CD8-positive, alpha-beta memory T cell (primary cell): ENCODE results near the gene UBASH3A. TPM values are rescaled to one million over a fixed set of nuclear protein-coding genes. Genes with fewer than 3 reads are reported as not detected.
"Not testable (repeated sequence)": the region's sequence is repeated elsewhere in the genome, so short reads cannot be mapped to it uniquely, and the experiment has no call there.

Experiments used
- CTCF ChIA-PET: fragments of 350-600 bp; sonication (Branson Sonifier 250); formaldehyde crosslinking; loops from one replicate; lab custom pipeline; 2021; ENCODE audit warnings: antibody characterized with exemption; lab: Charles Lee
- POLR2A ChIA-PET: fragments of 350-600 bp; sonication (Branson Sonifier 250); formaldehyde crosslinking; loops from one replicate; lab custom pipeline; 2021; ENCODE audit warnings: antibody characterized with exemption; lab: Charles Lee
- DNase-seq, 5 donors: peaks; one replicate each; pipeline versions ENCODE4 v3.0.0 to v3.0.0-alpha.2; 2020 to 2022; ENCODE audit warnings: mixed read lengths in 1 of 5
- H3K27ac ChIP-seq: one replicate; pipeline ENCODE4 v1.7.0; 2013; ENCODE audit warnings: low read depth, mild to moderate bottlenecking, low read length, moderate library complexity
- H3K27me3 ChIP-seq: 2 replicates; pipeline ENCODE4 v1.7.0; 2013; ENCODE audit warnings: low read length, mild to moderate bottlenecking; ENCODE audit not compliant: insufficient read depth, poor library complexity, severe bottlenecking
- H3K36me3 ChIP-seq: 2 replicates; pipeline ENCODE4 v1.7.0; 2013; ENCODE audit warnings: mild to moderate bottlenecking, low read length, moderate library complexity; ENCODE audit not compliant: insufficient read depth
- H3K4me1 ChIP-seq: 2 replicates; pipeline ENCODE4 v1.7.0; 2013; ENCODE audit warnings: mild to moderate bottlenecking, low read length, moderate library complexity; ENCODE audit not compliant: insufficient read depth
- H3K4me3 ChIP-seq: 2 replicates; pipeline ENCODE4 v1.7.0; 2013; ENCODE audit warnings: mild to moderate bottlenecking, low read length
- H3K9me3 ChIP-seq: 2 replicates; pipeline ENCODE4 v1.7.0; 2013; ENCODE audit warnings: mild to moderate bottlenecking, low read length
- H3K27ac Mint-ChIP-seq, 8 donors: one replicate each; pipeline ENCODE4 v1.8.0; 2020 to 2021; ENCODE audit warnings: mixed read lengths in 8 of 8, mild to moderate bottlenecking in 6 of 8, inconsistent platforms in 3 of 8, moderate library complexity in 3 of 8
- H3K27me3 Mint-ChIP-seq, 2 donors: one replicate each; pipeline ENCODE4 v1.8.0; 2020 to 2021; ENCODE audit warnings: mixed read lengths in 2 of 2, mild to moderate bottlenecking in 1 of 2, moderate library complexity in 1 of 2
- H3K36me3 Mint-ChIP-seq, 3 donors: one replicate each; pipeline ENCODE4 v1.8.0; 2020 to 2021; ENCODE audit warnings: mixed read lengths in 3 of 3, inconsistent platforms in 1 of 3, mild to moderate bottlenecking in 1 of 3
- H3K4me1 Mint-ChIP-seq, 3 donors: one replicate each; pipeline ENCODE4 v1.8.0; 2020 to 2021; ENCODE audit warnings: mixed read lengths in 3 of 3, inconsistent platforms in 1 of 3, mild to moderate bottlenecking in 1 of 3
- H3K4me3 Mint-ChIP-seq, 7 donors: one replicate each; pipeline ENCODE4 v1.8.0; 2020 to 2021; ENCODE audit warnings: mixed read lengths in 7 of 7, mild to moderate bottlenecking in 6 of 7, moderate library complexity in 4 of 7, inconsistent platforms in 2 of 7
- H3K9me3 Mint-ChIP-seq, 5 donors: one replicate each; pipeline ENCODE4 v1.8.0; 2020 to 2022; ENCODE audit warnings: mixed read lengths in 5 of 5, mild to moderate bottlenecking in 3 of 5, moderate library complexity in 2 of 5, inconsistent platforms in 1 of 5
- polyA plus RNA-seq: library from polyadenylated mRNA; unstranded; fragments of 300-500 nt; fragmentation: Illumina TruSeq; gene quantifications from one replicate; pipeline ENCODE4 v1.2.3, GENCODE V29; 2021
- total RNA-seq, 2 experiments: library from RNA; stranded (reverse); gene quantifications; one replicate each; pipeline ENCODE4 v1.2.3, GENCODE V29; 2021

Gene UBASH3A
- total and polyA plus RNA-seq, 3 experiments from 2014 or later = 36.4 to 55.1 (median 38.7) TPM

DNA sequence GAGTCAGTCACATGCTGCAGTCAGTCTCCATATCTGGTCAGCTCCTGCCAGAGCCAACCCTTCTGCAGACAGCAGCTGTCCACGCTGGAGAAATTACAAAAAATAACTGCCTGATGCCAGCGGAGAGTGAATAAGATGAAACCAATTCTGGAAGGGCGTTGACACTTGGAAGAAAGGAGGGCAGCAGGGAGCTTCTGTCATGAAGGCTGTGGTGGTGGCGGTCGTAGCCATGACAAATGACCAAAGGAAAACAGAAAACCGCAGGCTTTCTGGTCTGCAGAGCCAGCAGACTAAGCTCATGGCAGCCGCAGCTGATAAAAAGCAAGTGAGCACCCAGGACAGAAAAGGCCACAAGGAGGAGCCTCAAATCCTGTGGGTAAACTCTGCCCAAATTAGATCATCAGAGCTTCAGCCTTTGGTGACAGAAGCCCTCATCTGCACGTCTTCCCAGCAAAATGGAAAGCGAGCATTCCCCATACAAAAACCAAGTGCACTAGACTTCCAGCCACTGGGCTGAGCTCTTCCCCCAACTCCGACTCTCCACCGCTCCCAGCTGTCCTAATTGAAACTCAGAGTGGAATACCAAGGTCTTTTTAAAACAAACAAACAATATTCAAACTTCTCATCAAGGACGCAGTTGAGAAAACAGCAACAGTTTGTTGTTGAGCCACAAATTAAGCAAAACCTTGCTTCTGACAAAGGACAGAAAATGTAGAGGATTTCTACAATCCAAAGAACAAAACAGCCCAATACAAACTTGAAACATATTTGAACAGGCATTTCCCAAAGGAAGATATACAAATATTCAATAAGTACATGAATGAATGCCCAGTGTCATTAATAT, 63.7 kb downstream of the UBASH3A start:
- POLR2A ChIA-PET = no interaction called here
- H3K4me3 Mint-ChIP-seq = no peak overlapping the region
- H3K27me3 ChIP-seq = no peaks in the 10 kb centered on the region
- H3K4me3 ChIP-seq = no peak overlapping the region
- H3K27ac ChIP-seq = no peak overlapping the region
- CTCF ChIA-PET = interaction anchor here (0.8 to 1.5 kb wide), 4 partner anchors 45 to 129 kb away, joined by 3 to 4 read pairs (median 3); partner anchors contain the start of gene SLC37A1
- H3K36me3 ChIP-seq = no peaks in the 10 kb centered on the region
- peaks cover 27 to 43% (median 36%) of the 10 kb centered on the region in 3 donors for H3K4me1 Mint-ChIP-seq
- H3K4me1 ChIP-seq = peaks cover 34% of the 10 kb centered on the region
- H3K9me3 Mint-ChIP-seq = no peaks in the 10 kb centered on the region
- DNase-seq = no peak
- H3K27me3 Mint-ChIP-seq = peaks cover 0 to 3% of the 10 kb centered on the region in 2 donors
- H3K27ac Mint-ChIP-seq = peak overlapping the region in 5 of 8 donors; percentile 11 to 67 (median 48)
- H3K36me3 Mint-ChIP-seq = no peaks in the 10 kb centered on the region
- no peaks in the 10 kb centered on the region for H3K9me3 ChIP-seq

DNA sequence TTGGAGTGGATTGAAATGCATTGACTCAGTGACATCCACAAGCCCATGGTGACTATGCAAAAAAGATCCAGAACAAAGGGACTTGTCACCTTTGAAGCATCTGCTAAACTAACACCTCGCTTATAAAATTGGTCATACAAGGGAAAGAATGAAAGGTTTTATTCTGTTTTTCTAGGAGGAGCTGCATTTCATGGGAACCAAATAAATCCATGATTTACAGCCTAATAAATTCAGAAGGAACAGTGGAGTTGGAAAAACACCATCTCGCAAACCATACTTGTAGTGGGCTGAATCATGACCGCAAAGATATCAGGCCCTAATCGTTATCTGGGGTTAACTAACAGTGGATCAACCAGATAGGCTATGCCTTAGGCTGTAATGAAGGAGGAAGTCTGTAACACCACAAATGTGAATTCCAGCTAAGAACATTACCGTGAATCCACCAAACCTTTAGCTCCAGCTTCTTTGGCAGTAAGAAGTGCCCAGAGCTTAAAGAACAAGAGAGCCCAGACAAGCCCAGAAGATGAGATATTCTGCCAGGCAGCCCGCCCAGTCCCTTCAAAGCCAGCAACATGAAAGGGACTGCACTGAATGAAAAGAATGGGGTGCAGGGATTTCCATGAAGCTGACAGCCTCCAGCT, 64.9 kb downstream of the UBASH3A start:
- Histone ChIP-seq H3K27ac (no peak overlapping the region), H3K36me3 (no peaks in the 10 kb centered on the region), H3K9me3 (no peaks in the 10 kb centered on the region), H3K27me3 (no peaks in the 10 kb centered on the region), H3K4me3 (no peak overlapping the region), H3K4me1 (peaks cover 23% of the 10 kb centered on the region)
- H3K27ac Mint-ChIP-seq = no peak overlapping the region
- H3K27me3 Mint-ChIP-seq = peaks cover 0 to 3% of the 10 kb centered on the region in 2 donors
- peaks cover 18 to 32% (median 30%) of the 10 kb centered on the region in 3 donors for H3K4me1 Mint-ChIP-seq
- CTCF ChIA-PET = no interaction called here
- POLR2A ChIA-PET = no interaction called here
- no peaks in the 10 kb centered on the region for H3K36me3 Mint-ChIP-seq
- no peaks in the 10 kb centered on the region for H3K9me3 Mint-ChIP-seq
- H3K4me3 Mint-ChIP-seq = no peak overlapping the region
- DNase-seq = no peak

DNA sequence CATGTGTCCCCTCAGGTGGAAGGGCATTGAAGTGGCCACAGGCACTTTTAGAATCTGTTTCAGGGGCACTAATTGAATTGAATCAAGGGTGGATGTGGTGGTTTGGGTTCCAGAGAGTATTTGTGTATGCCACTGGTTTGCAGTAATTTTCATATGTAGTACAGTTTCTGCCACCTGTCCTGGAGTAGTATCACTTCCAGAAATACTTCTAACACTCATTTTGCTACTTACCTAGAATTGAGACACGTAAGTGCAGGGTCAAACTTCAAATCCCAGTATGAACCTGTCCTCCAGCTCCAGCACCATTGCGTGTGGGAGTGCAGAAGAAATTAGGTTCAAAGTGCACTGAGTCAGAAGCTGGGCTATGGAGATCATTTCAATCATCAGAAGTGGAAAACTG, 65.6 kb downstream of the UBASH3A start:
- POLR2A ChIA-PET = no interaction called here
- peaks cover 16% of the 10 kb centered on the region for H3K4me1 ChIP-seq
- CTCF ChIA-PET = no interaction called here
- H3K36me3 Mint-ChIP-seq = no peaks in the 10 kb centered on the region
- no peak overlapping the region for H3K4me3 ChIP-seq
- H3K9me3 ChIP-seq = no peaks in the 10 kb centered on the region
- H3K27ac Mint-ChIP-seq = peak overlapping the region in 1 of 8 donors; percentile 56
- H3K4me3 Mint-ChIP-seq = no peak overlapping the region
- no peaks in the 10 kb centered on the region for H3K27me3 ChIP-seq
- H3K36me3 ChIP-seq = no peaks in the 10 kb centered on the region
- peaks cover under 1 to 1% of the 10 kb centered on the region in 2 donors for H3K27me3 Mint-ChIP-seq
- peaks cover 12 to 25% (median 23%) of the 10 kb centered on the region in 3 donors for H3K4me1 Mint-ChIP-seq
- no peaks in the 10 kb centered on the region for H3K9me3 Mint-ChIP-seq
- DNase-seq = no peak
- H3K27ac ChIP-seq = no peak overlapping the region

DNA sequence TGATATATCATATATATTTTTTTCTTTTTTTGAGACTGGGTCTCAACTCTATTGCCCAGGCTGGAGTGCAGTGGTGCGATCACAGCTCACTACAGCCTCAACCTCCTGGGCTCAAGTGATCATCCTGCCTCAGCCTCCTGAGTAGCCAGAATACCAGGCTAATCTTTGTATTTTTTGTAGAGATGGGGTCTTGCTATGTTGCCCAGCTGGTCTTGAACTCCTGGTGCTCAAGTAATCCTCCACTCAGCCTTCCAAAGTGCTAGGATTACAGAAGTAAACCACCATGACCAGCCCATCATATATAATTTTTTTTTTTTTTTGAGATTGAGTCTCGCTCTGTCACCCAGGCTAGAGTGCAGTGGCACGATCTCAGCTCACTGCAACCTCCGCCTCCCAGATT, 66.0 kb downstream of the UBASH3A start:
- H3K4me3 ChIP-seq, H3K27ac Mint-ChIP-seq, CTCF ChIA-PET, H3K27ac ChIP-seq, H3K4me3 Mint-ChIP-seq, H3K9me3 ChIP-seq, POLR2A ChIA-PET, H3K27me3 Mint-ChIP-seq, H3K36me3 Mint-ChIP-seq, H3K27me3 ChIP-seq, DNase-seq, H3K36me3 ChIP-seq, H3K9me3 Mint-ChIP-seq: not testable (repeated sequence)
- peaks cover 11% of the 10 kb centered on the region for H3K4me1 ChIP-seq
- peaks cover 9 to 21% (median 19%) of the 10 kb centered on the region in 3 donors for H3K4me1 Mint-ChIP-seq

DNA sequence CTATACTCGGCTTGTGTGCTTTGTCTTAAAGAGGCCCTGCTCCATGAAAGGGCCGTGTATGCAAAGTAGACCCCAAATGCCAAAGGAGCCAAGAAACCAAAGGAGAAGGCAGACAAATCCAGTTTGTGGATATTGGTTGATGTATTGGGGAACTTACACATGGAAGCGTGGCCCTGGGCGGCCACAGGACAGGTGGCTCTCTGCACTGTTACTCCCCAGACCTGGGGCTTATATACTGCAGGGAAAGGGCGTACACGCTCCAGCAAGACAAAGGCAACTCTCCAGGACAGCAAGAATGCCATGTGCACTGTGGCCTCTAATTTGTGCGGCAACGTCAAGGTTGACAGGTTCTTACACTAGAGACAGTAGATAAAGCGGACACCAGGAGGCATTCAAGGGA, 67.5 kb downstream of the UBASH3A start:
- no peak overlapping the region for H3K4me3 Mint-ChIP-seq
- POLR2A ChIA-PET = no interaction called here
- H3K4me3 ChIP-seq = no peak overlapping the region
- H3K36me3 ChIP-seq = no peaks in the 10 kb centered on the region
- no peak for DNase-seq
- no peaks in the 10 kb centered on the region for H3K36me3 Mint-ChIP-seq
- H3K27ac ChIP-seq = no peak overlapping the region
- no peaks in the 10 kb centered on the region for H3K9me3 Mint-ChIP-seq
- peaks cover 0 to 9% (median 8%) of the 10 kb centered on the region in 3 donors for H3K4me1 Mint-ChIP-seq
- H3K27me3 ChIP-seq = no peaks in the 10 kb centered on the region
- CTCF ChIA-PET = no interaction called here
- peaks cover 1 to 6% of the 10 kb centered on the region in 2 donors for H3K27me3 Mint-ChIP-seq
- no peak overlapping the region for H3K27ac Mint-ChIP-seq
- no peaks in the 10 kb centered on the region for H3K9me3 ChIP-seq
- H3K4me1 ChIP-seq = no peaks in the 10 kb centered on the region

DNA sequence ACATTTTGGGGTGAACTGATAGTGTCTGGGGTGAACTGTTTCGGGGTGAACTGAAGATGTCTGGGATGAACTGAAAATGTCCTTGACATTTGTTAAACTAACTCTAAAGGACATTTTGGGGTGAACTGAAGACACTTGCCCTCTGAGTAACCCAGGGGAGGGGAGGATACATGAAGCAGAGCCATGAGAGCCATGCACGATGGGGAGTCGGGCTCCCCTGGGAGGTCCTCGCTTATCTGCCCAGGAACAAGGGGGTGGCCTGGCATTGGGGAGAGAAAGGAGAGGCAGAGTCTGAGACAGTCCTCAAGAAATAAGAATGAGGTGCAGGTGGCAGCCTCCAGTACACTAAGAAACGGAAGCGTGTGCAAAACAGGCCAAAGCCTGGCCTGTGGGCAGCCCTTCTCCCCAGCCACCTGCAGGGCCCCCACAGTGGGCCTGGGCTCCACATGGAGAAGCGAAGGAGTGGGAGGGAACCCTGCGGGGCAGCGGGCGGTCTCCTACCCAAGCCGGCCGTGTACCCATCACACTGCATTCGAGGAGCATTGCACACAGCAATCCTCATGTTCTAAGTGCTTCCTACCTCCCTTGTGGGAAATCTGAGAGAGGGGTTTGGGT, 68.1 kb downstream of the UBASH3A start:
- no peaks in the 10 kb centered on the region for H3K9me3 Mint-ChIP-seq
- H3K27ac Mint-ChIP-seq = peak overlapping the region in 2 of 8 donors; percentile 54 to 88
- ChIA-PET CTCF (no interaction called here), POLR2A (no interaction called here)
- Histone ChIP-seq H3K4me1 (no peaks in the 10 kb centered on the region), H3K36me3 (no peaks in the 10 kb centered on the region), H3K27me3 (no peaks in the 10 kb centered on the region), H3K27ac (no peak overlapping the region), H3K4me3 (no peak overlapping the region), H3K9me3 (no peaks in the 10 kb centered on the region)
- H3K27me3 Mint-ChIP-seq = peaks cover 1 to 6% of the 10 kb centered on the region in 2 donors
- no peak for DNase-seq
- no peak overlapping the region for H3K4me3 Mint-ChIP-seq
- no peaks in the 10 kb centered on the region for H3K36me3 Mint-ChIP-seq
- peaks cover 0 to 8% (median 7%) of the 10 kb centered on the region in 3 donors for H3K4me1 Mint-ChIP-seq

DNA sequence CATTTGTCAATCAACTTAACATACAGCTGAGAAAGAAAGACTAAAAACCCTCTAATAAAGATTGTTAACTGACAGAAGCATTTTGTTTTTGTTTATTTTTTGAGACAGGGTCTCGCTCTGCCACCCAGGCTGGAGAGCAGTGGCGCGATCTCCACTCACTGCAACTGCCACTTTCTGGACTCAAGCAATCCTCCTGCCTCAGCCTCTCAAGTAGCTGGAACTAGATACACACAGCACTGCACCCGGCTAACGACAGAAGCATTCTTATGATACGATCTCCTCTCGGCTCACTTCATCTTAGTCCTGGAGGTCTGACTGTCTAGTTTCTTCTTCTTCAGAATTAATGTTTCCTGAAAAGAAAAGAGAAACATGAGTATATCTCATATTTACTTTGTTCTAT, 68.8 kb downstream of the UBASH3A start:
- H3K36me3 Mint-ChIP-seq = no peaks in the 10 kb centered on the region
- no peak for DNase-seq
- peaks cover 1 to 9% of the 10 kb centered on the region in 2 donors for H3K27me3 Mint-ChIP-seq
- ChIA-PET POLR2A (no interaction called here), CTCF (no interaction called here)
- peaks cover 0 to 2% (median 2%) of the 10 kb centered on the region in 3 donors for H3K4me1 Mint-ChIP-seq
- no peak overlapping the region for H3K27ac Mint-ChIP-seq
- no peak overlapping the region for H3K4me3 Mint-ChIP-seq
- Histone ChIP-seq H3K27ac (no peak overlapping the region), H3K9me3 (no peaks in the 10 kb centered on the region), H3K27me3 (no peaks in the 10 kb centered on the region), H3K36me3 (no peaks in the 10 kb centered on the region), H3K4me3 (no peak overlapping the region), H3K4me1 (no peaks in the 10 kb centered on the region)
- H3K9me3 Mint-ChIP-seq = no peaks in the 10 kb centered on the region
